Measurements from ENCODE around the gene CNTNAP2.

The CNTNAP2 gene

DNA sequence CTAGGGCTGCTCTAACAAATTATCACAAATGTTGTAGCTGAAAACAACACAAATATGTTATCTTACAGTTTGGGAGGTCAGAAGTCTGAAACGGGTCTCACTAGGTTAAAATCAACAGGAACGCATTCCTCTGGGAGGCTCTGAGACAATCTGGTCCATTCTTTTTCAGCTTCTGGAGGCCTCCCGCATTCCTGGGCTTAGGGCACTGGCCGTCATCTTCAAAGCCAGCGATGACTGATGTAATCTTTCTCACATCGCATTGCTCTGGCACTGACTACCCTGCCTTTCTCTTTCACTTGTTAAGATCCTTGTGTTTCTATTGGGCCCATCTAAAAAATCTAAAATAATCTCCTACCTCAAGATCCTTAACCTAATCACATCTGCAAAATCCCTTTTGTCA is 1402.5 kb downstream of the CNTNAP2 start:
- Histone ChIP-seq H3K27me3 (ENCODE audit: low read length) (no peaks in the 10 kb centered on the region), H2AFZ (ENCODE audit: low read depth, low read length, severe bottlenecking) (no peak overlapping the region), H3K79me2 (ENCODE audit: insufficient read depth, low read length) (no peaks in the 10 kb centered on the region), H4K20me1 (ENCODE audit: low read depth, low read length) (no peaks in the 10 kb centered on the region), H3K36me3 (ENCODE audit: low read length) (no peaks in the 10 kb centered on the region), H3K27ac (ENCODE audit: low read depth, low read length) (no peak overlapping the region), H3K9me3 (ENCODE audit: insufficient read depth, low read length) (no peaks in the 10 kb centered on the region), H3K9me2 (replicated peaks; ENCODE audit: insufficient read depth, low read length) (no peaks in the 10 kb centered on the region), H3K4me2 (ENCODE audit: low read depth, low read length, poor library complexity, severe bottlenecking) (no peak overlapping the region), H3K4me3 (ENCODE audit: insufficient read depth, low read length, poor library complexity, severe bottlenecking) (no peak overlapping the region), H3K9ac (ENCODE audit: low read length) (no peak overlapping the region), H3F3A (ENCODE audit: insufficient read depth) (no peaks in the 10 kb centered on the region)
- no peak for TF ChIP-seq EZH2phosphoT487 (conservative IDR thresholded peaks at IDR 0.05; ENCODE audit: low read length)
- TF ChIP-seq, protein P1, sequence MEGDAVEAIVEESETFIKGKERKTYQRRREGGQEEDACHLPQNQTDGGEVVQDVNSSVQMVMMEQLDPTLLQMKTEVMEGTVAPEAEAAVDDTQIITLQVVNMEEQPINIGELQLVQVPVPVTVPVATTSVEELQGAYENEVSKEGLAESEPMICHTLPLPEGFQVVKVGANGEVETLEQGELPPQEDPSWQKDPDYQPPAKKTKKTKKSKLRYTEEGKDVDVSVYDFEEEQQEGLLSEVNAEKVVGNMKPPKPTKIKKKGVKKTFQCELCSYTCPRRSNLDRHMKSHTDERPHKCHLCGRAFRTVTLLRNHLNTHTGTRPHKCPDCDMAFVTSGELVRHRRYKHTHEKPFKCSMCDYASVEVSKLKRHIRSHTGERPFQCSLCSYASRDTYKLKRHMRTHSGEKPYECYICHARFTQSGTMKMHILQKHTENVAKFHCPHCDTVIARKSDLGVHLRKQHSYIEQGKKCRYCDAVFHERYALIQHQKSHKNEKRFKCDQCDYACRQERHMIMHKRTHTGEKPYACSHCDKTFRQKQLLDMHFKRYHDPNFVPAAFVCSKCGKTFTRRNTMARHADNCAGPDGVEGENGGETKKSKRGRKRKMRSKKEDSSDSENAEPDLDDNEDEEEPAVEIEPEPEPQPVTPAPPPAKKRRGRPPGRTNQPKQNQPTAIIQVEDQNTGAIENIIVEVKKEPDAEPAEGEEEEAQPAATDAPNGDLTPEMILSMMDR (IDR thresholded peaks at IDR 0.05; ENCODE audit: insufficient read depth, low read length, poor library complexity, severe bottlenecking): no peak

DNA sequence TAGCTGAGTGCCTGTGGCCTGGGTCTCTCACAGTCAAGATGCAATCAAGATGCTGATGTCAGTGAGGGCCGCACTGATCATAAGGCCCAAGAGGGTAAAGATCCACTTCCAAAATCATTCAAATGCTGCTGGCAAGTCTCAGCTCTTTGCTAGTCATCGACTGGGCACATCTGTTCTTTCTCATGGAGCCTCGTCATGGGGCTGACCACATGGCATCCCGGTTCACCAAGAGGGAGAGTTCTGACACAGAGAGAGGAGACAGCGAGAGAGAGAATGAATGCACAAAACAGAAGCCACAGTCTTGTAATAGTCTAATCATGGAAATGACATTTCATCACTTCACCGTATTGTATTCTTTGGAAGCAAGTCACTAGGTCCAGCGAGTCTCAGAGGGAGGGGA is 1406.5 kb downstream of the CNTNAP2 start:
- Histone ChIP-seq H2AFZ (ENCODE audit: low read depth, low read length, severe bottlenecking) (no peak overlapping the region), H4K20me1 (ENCODE audit: low read depth, low read length) (no peaks in the 10 kb centered on the region), H3K4me2 (ENCODE audit: low read depth, low read length, poor library complexity, severe bottlenecking) (no peak overlapping the region), H3K4me3 (ENCODE audit: insufficient read depth, low read length, poor library complexity, severe bottlenecking) (no peak overlapping the region), H3K36me3 (ENCODE audit: low read length) (no peaks in the 10 kb centered on the region), H3K27me3 (ENCODE audit: low read length) (no peaks in the 10 kb centered on the region), H3K9me2 (replicated peaks; ENCODE audit: insufficient read depth, low read length) (no peaks in the 10 kb centered on the region), H3K79me2 (ENCODE audit: insufficient read depth, low read length) (no peaks in the 10 kb centered on the region), H3F3A (ENCODE audit: insufficient read depth) (no peaks in the 10 kb centered on the region), H3K9ac (ENCODE audit: low read length) (no peak overlapping the region), H3K27ac (ENCODE audit: low read depth, low read length) (no peak overlapping the region), H3K9me3 (ENCODE audit: insufficient read depth, low read length) (no peaks in the 10 kb centered on the region)
- no peak for TF ChIP-seq EZH2phosphoT487 (conservative IDR thresholded peaks at IDR 0.05; ENCODE audit: low read length)
- TF ChIP-seq, protein P1 (IDR thresholded peaks at IDR 0.05; ENCODE audit: insufficient read depth, low read length, poor library complexity, severe bottlenecking): no peak

DNA sequence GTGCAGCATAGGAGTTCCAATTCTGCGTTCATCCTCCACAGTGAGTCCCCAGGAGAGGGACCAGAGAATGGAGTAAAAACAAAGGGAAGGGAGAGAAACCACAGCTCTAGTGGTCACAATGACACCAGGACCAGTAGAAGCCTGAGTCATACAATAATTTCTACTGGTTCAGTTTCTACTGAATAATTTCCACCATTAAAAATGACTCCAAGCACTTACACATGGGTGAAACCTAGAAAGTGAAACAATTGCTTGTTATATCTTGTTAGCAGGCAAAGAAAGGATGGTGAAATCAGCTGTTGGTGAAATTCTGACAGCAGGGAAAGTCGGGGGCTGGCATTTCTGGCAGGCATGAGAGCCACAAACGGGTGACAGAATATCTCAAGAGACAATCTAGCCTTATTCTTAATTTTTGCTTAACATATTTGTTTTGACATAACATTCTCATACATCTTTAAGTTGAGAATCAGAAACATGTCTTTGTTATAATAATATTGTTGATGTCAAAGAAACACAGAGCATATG is 1408.2 kb downstream of the CNTNAP2 start:
- TF ChIP-seq, protein P1 (IDR thresholded peaks at IDR 0.05; ENCODE audit: insufficient read depth, low read length, poor library complexity, severe bottlenecking): no peak
- TF ChIP-seq EZH2phosphoT487 (conservative IDR thresholded peaks at IDR 0.05; ENCODE audit: low read length): no peak
- Histone ChIP-seq H3K27ac (ENCODE audit: low read depth, low read length) (no peak overlapping the region), H3K9me2 (replicated peaks; ENCODE audit: insufficient read depth, low read length) (no peaks in the 10 kb centered on the region), H3K36me3 (ENCODE audit: low read length) (no peaks in the 10 kb centered on the region), H3F3A (ENCODE audit: insufficient read depth) (no peaks in the 10 kb centered on the region), H3K9ac (ENCODE audit: low read length) (no peak overlapping the region), H3K79me2 (ENCODE audit: insufficient read depth, low read length) (no peaks in the 10 kb centered on the region), H3K4me2 (ENCODE audit: low read depth, low read length, poor library complexity, severe bottlenecking) (no peak overlapping the region), H3K4me3 (ENCODE audit: insufficient read depth, low read length, poor library complexity, severe bottlenecking) (no peak overlapping the region), H3K27me3 (ENCODE audit: low read length) (no peaks in the 10 kb centered on the region), H2AFZ (ENCODE audit: low read depth, low read length, severe bottlenecking) (no peak overlapping the region), H4K20me1 (ENCODE audit: low read depth, low read length) (no peaks in the 10 kb centered on the region), H3K9me3 (ENCODE audit: insufficient read depth, low read length) (no peaks in the 10 kb centered on the region)
